ENCODE measurements around the gene FSD1L.

FSD1L gene

DNA sequence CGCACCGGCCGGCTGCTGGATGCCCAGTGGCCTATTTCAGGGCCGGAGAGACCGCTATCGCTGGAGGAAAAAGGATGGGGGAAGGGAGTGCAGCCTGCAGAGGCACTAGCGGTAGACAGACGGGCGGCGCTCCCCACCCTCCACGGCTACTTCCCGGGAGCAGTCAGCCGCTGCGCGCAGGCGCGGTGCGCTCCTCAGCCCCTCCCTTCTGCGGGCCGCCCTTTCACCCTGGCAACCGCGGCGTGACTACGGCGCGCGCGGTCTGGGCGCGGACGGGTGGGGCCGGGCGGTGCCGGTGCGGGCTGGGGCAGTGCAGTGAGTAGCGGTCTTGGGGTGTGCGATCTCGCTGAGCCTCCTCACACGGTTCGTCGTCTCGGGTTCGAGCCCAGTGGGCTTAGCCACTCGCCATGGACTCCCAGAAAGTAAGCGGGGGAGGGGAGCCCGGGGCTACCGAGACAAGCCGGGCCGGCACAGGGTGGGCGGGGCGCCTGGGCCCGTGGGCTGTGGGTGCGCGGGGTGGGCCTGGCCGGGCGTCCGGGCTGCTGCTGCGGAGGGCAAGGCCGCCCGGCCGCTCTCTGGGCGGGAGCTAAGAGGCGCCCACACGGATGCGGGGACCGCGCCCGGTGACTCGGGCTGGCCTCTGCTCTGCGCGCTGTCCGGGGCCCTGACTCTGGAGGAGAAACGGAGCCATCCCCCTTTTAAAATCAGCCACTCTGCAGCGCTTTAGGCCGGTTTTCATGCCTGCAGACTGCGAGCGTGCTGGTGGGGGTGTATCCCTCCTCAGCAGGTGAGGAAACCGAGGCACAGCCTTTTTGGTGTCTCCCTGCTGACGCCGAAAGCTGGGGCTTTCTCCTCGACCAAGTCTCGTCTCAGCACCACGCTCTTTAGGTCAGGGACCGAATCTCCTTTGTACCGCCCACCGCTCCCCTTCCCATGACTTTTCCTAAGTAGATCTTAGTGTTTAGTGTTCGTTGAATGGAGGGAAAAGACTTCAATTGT, at the start of gene FSD1L:
TSS of gene FSD1L (plus strand) at position 221 of the 999 bp plus-strand sequence. CDS start at position 408, 187 bp downstream.
- peak; percentile 62 to 90 for DNase-seq

DNA sequence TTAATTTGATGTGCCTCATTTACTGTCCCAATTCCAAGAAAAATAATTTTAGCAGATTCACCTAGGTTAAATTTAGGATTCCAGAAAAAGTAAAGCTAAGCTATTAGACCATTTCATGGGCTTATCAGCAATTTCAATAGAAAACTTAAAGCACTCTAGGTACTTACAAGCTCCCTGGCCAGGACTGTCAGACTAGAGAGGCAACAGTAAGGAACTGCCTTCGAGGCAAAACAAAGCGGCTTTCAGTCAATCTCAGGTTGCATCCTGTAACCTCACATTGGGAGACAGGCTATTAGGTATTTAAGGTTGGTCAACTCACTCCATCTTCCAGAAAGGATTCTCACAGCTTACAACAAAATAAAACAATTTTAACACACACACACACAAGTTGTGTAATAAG, 48.7 kb upstream of the FSD1L start:
- DNase-seq: no peak

DNA sequence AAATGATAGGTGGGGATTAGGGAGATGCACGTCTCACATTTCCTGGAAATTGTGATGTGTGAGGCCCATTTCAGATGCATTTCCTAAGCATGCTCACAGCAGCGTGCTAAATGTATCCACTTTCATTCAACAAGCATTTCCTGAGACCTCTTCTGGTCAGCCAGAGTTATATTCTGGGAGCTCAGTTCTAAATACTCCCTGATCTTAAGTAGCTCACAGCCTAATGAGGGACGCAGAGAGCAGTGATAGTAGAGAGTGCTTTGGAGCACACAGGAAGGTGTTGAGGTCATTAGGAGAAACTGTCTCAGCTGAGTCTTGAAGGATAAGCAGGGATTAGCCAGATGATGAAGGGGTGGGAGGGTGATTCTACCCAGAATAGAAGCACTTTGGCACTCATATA, 46.2 kb upstream of the FSD1L start:
- DNase-seq: no peak

DNA sequence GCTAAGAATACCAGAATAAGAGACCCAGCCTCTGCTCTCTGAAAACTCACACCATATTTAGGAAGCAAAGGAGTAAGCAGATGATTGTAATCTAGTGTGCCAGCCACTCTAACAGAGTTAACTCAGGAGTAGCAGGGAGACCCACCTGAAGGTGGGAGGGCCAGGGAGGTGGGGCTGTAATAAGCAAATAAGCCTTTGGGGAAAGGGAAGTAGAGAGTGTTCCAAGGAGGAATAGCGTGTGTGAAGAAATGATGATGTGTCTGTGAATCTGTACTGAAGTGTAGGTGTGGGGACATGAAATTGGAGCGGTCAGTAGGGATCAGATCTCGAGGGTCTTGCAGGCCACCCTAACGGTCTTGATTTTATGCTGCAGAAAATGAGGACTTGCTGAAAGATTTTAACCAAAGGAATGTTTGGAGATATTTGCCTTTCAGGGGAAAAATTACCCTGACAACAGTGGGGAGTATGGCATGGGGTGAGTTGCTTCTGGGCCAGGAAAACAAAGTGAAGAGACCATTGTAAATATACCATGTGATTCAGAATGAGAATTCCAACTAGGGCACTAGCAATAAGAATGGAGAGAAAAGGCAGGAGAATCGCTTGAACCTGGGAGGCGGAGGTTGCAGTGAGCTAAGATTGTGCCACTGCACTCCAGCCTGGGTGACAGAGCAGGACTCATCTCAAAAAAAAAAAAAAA, 44.1 kb upstream of the FSD1L start:
- DNase-seq: peak in 1 of 2 experiments; percentile 25

DNA sequence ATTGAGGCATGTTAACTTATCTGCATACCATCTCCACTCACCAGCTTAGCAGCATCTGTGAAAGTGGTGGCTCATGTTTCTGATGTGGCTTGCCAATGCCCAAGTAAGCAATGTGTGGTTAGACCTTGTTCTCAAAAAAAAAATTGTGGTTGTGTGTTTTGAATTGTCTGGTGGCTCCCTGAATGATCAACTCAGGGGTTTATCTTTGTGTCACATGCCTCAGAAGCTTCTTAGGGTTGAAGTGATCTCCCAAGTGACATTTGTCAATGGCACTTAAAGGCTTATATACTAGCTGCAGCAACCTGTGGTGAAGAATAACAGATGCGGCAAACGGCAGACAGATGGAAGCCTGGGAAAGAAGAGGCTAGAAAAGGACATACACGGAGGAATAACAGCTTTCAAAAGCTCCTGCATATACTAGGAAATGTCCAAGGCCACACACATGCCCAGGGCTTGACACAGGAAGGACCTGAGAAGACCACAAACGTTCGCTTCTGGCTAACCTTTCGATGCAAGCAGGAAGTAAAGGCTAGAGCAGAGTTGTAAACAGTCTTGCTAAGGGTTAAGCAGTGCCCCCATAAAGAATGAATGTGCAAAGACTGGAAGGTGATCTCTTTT, 42.2 kb upstream of the FSD1L start:
- DNase-seq: peak in 1 of 2 experiments; percentile 40

DNA sequence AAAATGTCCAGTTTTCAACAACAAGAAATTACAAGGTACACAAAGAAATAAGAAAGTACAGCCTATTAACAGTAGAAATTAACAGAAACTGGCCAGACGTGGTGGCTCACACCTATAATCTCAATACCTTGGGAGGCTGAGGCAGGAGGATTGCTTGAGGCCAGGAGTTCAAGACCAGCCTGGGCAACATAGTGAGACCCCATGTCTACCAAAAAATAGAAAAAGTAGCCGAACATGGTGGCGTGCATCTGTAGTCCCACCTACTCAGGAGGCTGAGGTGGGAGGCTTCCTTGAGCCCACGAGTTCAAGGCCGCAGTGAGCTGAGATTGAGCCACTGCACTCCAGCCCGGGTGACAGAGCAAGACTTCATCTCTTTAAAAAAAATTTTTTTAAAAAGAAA, 41.5 kb upstream of the FSD1L start:
- no peak for DNase-seq

DNA sequence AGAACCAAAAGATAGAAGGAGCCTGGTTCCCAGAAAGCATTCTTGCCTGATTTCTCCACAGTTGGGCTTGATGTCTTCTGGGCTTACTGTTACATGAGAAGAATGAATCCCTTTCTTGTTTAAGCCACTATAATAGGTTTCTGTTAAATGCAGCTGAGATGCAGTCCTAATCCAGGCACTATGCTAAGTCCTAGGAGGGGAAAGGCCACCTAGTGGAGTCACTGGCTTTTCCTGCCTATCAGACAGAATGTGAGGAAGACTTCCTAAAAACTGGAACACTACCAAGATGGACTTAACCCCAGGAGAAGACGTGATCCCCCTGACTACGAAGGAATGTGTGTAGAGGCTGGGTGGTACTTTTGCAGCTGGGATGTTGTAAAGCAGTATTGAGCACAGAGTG, 34.3 kb upstream of the FSD1L start:
- DNase-seq: peak; percentile 26 to 60

DNA sequence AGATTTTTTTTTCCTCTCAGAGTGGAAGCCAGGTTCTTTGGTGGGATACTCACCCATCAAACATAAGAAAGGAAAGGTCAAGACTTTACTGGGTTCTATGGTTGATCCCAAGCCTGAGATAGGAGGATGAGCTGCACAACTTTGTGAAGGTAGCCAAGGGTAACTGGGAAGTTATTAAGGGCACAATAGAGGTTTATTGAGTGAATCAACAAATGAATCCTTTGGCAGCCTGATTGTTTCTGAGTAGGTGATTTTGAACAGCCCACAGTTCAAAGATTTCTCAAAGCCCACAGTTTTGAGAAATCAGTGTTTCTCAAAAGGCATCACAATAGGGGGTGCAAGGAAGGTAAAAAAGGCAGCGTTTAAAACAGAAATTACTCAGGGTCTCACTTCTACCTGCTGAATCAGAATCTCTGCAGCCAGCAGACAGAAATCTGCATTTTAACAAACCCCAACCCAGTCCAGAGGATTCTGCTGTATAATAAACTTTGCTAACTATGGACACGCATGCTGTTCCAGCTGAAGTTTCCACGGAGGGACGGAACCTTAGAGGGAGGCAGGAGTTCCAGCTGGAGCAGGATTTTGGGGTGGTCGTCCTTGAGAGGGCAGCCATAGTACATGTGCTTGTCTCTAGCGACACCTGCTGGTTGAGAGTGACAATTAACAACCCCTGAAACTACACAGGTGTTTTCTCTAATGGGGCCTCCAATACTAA, 32.7 kb upstream of the FSD1L start:
- DNase-seq: peak in 1 of 2 experiments; percentile 61

DNA sequence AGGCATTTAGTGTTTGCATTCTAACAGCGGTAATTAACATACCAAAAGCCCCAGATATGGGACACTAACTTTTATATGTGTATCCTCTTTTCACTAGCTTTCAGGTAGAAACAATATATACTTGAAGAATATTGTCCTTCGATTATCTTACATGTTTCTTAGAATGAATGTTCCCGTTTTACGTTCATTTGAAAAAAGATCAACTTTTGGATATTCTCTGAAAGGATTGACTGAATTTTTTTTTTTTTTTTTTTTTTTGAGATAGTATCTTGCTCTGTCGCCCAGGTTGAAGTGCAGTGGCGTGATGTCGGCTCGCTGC, 32.2 kb upstream of the FSD1L start:
- DNase-seq: no peak

DNA sequence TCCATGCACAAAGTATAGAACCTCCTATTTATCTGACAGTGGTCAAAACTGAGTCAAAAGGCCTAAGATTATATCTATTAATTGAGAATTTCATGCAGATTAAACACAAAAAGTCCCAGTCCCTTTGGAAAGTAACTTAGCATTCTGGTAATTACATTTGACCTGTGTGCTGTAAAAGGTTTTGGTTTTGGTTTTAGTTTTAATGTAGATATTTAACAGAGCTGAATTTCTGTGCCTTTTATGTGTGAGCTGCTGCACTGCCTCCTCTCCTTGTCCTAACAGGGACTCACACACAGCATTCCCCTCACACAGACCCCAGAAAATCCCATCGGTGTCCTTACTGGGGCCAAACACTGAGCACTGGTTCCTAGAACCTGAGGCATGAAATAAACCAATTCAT, 31.0 kb upstream of the FSD1L start:
- no peak for DNase-seq

DNA sequence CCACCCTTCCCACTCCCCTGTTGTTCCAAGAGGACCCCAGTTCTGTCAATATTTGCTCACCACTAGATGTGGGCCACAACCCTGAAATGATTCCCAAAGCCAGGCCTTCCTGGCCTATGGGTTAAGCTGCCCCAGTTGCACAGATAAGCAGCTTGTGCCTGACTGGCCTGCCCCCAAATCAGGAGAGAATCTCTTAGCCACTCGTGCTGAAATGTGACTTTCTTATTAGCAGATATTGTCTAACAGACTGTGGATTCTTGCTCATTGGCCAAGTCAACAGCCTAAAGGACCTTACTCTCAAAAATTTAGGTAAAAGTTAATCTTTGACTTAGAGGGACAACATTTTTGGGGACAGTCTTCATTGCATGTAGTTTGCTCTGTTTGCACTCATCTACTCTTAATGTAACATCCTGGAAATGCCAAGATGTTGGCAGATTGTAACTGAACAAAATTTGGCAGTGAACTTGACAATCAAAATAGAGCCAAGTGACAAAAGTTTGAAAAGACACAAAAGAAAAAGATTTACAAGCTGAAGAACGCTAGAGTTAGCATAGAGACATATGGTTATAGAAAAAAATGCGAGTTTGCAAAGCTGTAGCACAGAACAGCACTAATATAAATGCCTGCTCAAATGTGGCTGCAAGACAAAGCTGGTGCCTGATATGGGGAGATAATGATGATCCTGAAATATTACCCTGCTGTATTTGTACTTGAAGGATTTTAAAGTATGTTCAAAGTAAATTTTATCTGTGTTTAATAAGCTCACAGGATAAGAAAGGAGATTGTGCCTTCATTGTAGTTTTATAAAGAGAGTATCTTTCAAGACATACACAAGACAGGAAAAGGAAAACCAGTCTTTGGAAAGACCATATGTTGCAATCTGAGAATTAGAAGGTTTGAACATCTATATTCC, 29.0 kb upstream of the FSD1L start:
- DNase-seq: no peak

DNA sequence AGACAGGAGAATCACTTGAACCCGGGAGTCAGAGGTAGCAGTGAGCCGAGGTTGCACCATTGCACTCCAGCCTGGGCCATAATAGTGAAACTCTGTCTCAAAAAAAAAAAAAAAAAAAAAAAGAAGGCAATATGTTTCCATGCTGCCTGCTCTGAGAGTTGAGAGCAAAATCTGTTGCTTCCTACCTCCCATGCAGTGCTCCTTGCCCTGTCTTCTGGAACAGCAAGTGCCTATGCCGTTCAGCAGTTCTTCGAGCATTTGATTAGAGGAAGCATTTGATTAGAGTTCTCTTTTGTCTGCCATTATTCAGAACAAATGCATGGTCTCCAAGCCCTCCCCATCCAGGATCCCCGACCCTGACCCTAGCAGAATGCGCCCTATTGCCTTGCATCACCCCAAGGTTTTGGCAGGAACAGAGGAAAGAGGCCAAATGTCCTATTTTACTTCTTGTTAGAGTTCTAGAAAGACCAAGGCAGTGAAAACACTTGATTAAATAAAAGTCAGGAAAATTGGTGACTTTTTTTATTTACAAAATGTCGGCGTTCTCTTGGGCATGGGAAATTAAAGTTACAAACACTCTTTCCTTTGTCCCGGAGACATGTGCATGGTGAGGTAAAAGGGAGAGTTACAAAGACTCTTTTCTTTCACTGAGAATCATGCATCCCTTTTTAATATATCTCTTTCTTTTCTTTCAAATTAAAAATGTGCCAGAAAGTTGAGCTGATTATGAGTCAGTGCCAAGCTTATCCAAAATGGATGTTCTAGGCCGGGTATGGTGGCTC, 27.8 kb upstream of the FSD1L start:
- no peak for DNase-seq

DNA sequence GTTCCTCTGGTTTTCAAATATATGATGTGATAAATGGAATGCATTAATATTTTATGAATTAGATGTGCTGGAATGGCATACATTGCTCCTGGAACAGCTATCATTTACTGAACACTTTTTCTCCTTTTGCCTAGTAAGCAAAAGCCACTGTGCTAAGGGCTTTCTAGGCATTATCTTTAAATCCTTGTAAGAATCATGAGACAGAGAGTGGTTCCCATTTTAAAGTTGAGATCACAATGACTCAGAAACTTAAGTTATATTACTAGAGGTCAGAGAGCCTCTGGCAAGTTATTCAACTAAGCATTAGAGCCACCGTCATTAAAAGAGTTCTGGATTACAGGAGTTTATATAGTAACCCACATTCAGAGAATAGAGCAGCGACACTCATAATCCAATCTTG, 26.7 kb upstream of the FSD1L start:
- no peak for DNase-seq

DNA sequence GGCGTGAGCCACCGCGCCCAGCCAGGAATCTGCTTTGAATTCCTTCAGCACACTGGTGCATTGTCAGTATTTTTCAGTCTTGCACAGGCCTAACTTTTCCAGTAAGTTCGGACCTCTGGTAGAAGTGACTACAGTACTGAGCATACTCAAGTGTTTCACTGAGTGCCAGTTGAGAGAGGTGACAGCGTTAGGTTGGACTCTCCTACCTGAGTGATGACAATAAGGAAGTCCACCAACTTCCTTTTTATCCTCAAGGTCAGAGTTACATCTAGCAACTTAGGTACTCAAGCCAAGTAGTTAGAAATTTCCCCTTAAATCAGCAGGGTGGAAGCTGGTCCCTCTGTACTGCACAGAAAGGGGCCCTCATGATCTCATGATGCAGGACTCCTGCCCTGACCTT, 26.0 kb upstream of the FSD1L start:
- DNase-seq: no peak

DNA sequence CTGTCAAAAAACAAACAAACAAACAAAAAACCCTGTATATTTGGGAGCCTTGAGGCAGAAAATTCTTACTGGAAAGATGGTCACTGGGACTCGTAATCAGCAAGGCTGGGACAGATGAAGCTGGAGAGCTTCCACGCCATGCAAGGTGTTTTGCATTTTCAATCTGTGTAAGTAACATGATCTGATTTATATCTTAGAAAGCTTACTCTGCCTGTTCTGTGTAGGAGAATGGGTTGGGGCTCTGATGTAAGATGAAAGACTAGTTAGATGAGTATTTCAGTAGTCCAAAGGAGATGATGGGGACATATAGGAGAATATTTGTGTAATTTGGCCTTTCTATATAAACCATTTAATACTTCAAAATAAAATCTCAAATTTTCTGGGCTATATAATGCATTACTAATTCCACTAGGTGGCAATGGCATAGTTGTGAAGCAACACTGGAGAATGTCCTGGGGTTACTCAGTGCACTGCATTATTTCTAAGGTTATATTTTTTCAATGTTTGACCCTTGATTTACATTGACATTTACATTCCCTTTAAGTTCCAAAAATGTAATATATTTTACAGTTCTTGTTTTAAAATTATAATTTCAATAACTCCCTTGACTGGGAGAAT, 21.9 kb upstream of the FSD1L start:
- DNase-seq: peak in 1 of 2 experiments; percentile 42

DNA sequence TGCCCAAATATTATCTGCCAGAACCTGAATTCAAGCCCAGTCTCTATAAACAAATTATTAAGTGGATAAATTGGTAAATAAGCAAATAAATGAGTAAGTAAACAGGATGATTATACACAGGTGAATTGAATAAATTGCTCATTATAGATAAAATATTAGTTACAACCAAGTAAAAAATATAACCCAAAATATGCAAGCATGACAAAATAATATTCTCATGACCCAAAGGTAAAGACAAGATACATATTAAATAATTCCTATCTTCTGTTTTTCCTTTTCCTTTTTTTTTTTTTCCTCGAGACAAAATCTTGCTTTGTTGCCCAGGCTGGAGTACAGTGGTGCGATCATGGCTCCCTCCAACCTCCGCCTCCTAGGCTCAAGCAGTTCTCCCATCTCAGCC, 21.2 kb upstream of the FSD1L start:
- DNase-seq: no peak

DNA sequence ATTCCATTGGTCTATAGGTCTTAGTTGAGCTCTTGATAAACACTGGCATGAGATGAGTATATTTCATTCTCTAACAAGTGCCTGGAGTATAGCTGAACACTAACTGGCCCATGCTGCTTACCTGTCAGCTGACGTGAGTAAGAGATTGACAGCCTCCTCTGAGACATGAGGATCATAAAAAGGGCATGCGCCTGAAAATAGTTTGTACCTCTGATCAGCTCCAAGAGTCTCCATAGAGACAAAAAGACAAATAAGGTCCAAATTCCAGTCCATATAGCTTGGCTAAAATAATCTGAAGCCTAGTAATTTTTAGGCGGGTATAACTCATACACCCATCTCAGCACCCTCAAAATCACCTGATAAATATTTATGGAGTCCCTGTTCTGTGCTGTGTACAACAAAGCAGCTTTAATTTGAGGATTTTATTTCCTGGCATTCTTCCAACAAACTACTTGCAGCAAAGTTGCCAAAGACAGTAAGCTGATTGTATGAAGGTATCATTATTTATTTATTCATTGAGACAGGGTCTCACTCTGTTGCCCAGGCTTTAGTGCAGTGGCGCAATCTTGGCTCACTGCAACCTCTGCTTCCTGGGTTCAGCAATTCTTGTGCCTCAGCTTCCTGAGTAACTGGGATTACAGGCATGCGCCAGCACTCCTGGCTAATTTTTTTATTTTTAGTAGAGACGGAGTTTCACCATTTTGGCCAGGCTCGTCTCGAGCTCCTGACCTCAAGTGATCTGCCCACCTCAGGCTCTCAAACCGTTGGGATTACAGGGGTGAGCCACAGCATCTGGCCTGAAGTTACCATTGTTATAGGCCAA, 16.2 kb upstream of the FSD1L start:
- no peak for DNase-seq

DNA sequence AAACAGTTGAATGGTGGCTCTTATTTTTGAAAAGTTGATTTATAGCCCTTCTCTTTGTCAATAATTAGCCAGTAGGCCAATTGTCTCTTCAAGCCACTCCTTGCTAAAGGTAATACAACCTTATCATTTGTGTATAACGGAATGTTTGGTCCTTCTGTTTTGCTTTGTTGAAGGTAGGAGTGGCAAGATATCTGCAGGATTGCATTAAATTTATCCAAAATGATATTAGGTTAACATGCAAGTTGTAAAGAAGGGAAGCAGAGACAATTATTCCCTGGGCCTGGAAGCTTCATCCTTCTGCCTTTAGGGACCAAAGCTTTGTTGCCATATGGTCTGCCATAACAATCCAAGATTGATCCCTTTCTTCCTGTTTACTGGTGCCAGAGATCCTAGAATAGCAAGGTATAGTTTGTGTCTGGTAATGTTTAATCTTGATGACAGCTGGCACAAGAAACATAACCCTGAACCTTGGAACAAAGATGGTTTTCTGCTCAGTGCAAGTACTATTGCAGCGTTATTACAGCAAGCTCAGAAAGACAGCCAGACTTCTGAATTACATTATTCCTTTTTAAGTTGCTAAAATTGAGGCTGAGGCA, 15.5 kb upstream of the FSD1L start:
- DNase-seq: no peak

DNA sequence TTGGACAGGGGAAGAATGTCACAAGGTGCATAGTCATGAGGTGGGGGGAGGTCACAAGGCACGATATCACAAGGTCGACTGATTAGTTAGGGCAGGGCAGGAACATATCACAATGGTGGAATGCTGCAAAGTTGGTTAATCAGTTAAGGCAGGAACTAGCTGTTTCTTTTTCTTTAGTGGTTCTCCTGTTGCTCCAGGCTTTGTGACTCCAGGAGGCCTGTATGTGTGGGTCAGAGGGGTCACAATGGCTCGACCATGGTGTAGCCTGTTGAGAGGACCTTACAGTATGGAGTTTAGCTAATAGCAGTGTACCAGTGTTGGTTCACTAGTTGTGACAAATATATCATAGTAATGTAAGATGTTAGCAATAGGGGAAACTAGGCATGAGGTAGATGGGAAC, 12.4 kb upstream of the FSD1L start:
- DNase-seq: no peak
